ENCODE measurements around the gene LILRB4.

GRCh38 chr19:54662730-54663129 lies at the start of gene LILRB4:
- TF ChIP-seq TAF1 (IDR thresholded peaks at IDR 0.05; ENCODE audit: borderline replicate concordance, insufficient read depth, low read length) (no peak), SIN3A (IDR thresholded peaks at IDR 0.05; ENCODE audit: borderline replicate concordance, insufficient read depth, low read length) (no peak), FOXP2 (optimal IDR thresholded peaks at IDR 0.05; ENCODE audit: borderline replicate concordance, extremely low read depth, extremely low read length, insufficient read depth) (no peak), REST (IDR thresholded peaks at IDR 0.05; ENCODE audit: insufficient read depth in 1 of 2, low read depth in 2 of 2, low read length in 2 of 2) (no peak), POLR2AphosphoS5 (IDR thresholded peaks at IDR 0.05; ENCODE audit: low read depth, low read length) (no peak)

Measured in PFSK-1 (cell line).